Stimulated activated CD4-positive, alpha-beta T cell treated with anti-CD3 and anti-CD28 coated beads, Interleukin-15, amount 100 ng/mL, for 48 hours (primary cell): Measurements from ENCODE around the gene NDST3.
"Not testable (repeated sequence)": the region's sequence is repeated elsewhere in the genome, so short reads cannot be mapped to it uniquely, and the experiment has no call there.

Experiments used
- DNase-seq, 2 donors: peaks; one replicate each; pipeline ENCODE4 v3.0.0-alpha.2; 2020; ENCODE audit warnings: low read depth in 2 of 2

The NDST3 gene

DNA sequence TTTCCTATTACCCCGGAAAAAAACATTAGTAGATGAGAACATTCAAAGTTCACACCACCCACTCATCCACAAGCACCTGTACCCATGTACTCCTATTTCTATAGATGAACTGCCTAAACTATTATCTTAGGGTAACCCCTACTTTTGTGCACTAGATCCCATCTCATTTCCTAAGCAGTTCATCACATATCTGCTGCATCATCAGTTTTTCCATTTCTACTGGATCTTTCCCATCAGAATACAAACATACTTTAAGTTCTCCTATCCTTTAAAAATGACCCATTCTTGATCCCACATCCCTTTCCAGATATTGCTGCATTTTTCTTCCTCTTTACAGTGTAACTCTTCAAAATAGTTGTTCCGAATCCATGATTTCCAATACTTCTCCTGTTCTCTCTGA lies 237.5 kb downstream of the NDST3 start:
- no peak for DNase-seq

- no peak for DNase-seq
Observed at GRCh38 chr4:118273642-118274041, 239.4 kb downstream of the NDST3 start.

GRCh38 chr4:118276580-118276979 lies 242.3 kb downstream of the NDST3 start:
- DNase-seq, result no peak

- DNase-seq, result no peak
Observed at GRCh38 chr4:118277243-118277642, 243.0 kb downstream of the NDST3 start.

DNA sequence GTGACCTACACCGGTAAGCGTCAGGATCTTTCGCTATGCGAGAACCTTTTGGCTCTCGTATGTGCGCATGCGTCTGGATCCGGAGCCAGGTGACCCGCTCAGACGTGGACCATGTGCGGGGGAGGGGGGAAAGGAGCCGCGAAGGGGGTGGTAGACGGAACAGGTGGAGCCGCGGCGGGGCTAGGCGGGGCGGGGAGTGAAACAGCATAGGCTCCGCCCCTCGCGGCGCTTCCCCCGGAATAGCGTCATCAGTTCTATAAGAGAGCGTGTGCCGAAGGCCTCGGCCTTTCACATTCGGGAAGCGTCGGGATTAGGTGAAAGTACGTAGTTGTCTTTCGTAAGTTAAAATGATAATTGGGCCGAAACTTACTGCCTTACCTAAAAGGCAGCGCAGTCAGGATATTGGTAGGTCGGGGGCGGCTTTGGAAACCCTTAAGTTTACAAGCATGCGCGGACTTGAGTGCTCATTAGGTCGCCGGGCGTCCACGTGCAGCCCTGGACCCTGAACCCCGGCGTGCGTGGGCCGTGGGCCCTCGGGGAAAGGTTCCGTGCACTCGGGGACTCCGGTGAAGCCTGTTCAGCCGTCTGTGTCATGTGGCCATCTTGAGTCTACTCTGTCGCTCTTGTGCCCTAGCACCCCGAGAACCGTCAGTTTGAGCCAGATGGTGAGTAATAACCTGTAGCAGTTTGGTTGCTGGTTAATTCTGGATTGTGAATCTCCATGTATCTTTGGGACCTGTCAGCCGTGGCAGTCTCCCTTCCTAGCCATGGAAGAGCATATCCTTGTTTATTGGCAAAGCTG lies 244.4 kb downstream of the NDST3 start:
- DNase-seq, result peak; percentile 97 to 98

DNA sequence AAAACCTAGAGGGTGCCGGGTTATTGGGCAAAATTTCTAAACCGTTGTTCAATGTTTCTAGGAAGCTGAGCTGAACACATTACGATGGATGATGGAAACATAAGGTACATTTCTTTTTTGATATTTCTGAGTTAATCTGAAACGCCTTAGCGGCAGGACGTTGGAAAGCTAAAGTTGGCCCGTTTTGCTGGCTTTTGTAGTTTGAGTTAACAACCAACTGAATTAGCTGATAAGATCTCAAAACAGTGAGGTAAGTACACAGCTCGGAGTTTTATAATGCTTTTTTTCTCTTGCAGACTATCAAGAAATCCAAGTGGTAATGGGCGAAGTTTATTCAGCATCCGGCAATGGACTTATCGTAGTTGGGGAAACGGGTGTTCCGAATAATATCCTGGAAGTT lies 245.0 kb downstream of the NDST3 start:
- no peak for DNase-seq

DNA sequence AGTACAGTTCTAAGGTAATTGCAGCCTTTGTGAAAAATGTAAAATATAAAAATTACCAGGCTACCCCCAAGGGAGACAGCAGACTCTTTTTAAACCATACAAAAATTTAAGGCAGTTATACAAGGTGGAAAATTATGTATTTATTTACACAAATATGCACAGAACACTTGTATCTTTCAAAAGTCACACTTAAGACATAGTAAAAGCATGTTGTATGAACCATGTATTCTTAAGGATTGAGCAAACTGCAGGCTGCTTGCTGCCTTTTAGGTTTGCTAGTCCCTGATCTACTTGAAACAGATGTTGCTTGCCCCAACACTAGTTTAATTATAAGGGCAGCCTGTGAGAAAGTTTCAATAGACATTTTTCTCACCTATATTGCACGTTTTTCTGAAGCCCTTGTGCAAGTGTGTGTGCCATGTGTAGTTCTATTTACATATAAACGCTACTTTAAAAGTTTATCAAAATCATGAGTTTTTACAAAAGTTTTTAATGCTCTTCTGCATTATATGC lies 245.7 kb downstream of the NDST3 start:
- DNase-seq, result no peak

DNA sequence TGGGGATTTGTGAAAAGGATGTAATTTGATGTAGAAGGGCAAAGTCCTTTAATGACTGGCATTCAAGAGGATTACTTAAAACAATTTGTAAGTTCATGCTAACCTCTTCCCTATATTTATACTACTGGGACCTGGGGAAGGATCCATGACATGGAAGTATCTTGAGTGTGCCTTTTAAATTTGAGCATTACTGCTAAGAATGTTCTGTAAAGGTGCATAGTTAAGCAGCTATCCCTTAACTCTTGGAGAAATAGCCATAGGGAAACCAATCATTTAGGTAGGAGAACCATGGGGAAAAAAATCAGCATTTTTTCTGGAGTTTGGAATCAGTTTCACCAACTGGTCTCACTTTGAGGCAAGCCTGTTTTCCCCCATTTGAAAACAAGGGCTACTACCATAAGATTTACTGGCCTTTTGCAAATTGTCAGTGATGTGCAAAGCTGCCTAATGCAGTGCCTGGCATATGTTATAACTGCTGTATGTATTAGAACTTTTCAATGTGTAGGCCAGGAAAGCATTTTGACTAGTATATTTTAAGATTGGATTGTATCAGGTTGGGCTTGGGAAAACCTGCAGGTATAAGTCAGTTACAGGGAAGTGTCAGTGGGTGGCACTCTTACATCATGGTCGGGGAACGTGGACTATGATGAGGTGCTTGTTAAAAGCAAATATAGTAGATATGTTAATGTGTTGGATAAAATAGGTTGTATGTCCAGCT lies 246.4 kb downstream of the NDST3 start:
- no peak for DNase-seq

GRCh38 chr4:118281611-118282442 lies 247.5 kb downstream of the NDST3 start:
- DNase-seq, result no peak

GRCh38 chr4:118282692-118283091 lies 248.4 kb downstream of the NDST3 start:
- DNase-seq, result no peak

- DNase-seq, result no peak
Observed at GRCh38 chr4:118284169-118284568, 249.9 kb downstream of the NDST3 start.

DNA sequence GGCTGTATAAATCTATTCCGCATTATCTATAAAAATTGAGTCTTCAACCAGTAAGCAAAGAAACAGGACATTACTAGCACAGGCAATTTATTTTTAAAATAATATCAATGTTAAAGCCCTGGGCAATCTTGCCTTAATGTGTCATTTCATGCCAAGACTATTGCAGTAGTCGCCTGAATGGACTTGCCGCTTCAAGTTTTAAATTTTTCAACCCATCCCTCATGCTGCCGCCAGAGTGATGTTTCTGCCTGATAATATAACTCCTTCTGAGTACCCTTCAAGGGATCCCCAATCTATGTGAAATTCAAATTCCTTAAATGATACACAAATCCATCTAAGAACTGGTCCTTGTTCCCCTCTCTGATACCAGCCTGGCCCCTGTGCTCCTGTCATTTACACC lies 251.6 kb downstream of the NDST3 start:
- no peak for DNase-seq

DNA sequence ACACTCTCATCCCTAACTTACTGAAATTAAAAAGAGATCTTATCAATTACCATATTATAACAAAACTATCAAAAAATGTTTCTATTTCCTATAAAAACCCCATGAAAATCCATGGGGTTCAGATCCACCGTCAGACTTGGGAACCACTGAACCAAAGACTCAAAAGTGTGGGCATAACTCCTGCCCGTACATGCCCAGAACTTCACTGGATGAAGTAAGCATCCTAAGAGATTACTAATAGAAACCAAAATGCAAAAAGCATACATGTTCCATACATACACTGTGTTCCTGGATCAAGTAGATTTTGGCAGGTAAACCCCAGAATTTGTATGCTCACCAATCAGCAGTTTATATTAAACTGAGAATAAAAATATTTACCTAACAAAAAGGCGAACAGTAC lies 252.4 kb downstream of the NDST3 start:
- DNase-seq, result no peak

- no peak for DNase-seq
Observed at GRCh38 chr4:118287711-118288451, 253.6 kb downstream of the NDST3 start.

DNA sequence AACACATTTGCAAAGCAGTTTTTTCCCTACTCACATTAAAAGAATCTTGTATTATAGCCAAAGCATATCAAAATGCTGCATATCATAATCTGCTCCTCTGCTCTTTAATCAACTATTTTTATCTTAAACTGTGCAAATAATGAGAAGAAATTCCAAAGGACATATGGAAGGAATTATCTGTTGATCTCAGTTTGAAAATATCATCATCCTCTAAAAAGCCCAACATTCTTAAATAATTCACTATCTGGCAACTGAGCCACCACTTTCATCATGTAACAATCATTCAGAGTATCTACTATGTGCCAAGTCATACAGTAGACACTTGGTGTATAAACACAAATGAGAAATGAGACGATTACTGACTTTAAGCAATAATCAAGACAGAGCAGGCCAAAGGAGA lies 255.5 kb downstream of the NDST3 start:
- no peak for DNase-seq

DNA sequence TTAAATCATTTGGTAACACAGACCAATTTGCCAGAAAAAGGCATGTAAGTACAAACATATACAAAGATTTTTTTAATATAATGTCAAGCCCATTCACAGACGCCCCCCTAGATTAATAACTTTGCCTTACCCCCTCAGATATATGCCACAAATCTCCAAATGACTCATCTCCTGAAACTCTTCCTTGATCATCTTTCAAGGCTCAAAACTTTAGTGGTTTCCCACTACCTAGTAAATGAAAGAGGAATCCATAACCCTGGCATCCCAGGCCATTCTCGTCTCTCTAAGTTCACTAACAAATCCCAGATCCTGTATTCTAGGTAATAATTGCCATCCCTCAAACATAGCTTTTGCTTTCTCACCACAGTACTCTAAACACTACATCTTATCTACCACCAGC lies 256.7 kb downstream of the NDST3 start:
- no peak for DNase-seq

DNA sequence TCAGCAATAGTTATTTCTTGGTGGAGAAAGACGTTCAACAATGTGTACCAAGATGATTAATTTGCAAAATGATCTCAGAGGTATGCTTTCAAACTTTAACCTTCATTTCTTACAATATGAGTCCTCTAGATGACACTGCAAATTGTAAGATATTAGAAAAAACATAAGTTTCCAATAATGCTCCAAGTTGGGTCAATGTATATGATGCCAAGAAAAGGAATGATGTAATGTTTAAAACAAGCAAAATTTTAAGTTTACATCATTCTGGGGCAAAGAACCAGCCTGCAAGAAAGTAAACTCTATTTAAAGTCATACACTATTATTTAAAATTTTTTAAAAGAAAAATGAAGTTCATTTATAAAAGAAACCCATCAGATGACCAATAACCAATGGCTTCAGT lies 262.4 kb downstream of the NDST3 start:
- no peak for DNase-seq

DNA sequence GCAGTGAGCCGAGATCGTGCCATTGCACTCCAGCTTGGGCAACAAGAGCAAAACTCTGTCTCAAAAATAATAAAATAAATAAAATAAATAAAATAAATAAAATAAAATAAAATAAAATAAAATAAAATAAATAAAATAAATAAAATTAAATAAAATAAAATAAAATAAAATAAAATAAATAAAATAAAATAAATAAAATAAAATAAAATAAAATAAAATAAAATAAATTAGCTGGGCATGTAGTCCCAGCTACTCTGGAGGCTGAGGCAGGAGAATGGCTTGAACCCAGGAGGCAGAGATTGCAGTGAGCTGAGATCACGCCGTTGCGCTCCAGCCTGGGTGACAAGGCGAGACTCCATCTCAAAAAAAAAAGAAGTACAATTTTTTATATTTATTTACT lies 265.3 kb downstream of the NDST3 start:
- DNase-seq, result not testable (repeated sequence)

DNA sequence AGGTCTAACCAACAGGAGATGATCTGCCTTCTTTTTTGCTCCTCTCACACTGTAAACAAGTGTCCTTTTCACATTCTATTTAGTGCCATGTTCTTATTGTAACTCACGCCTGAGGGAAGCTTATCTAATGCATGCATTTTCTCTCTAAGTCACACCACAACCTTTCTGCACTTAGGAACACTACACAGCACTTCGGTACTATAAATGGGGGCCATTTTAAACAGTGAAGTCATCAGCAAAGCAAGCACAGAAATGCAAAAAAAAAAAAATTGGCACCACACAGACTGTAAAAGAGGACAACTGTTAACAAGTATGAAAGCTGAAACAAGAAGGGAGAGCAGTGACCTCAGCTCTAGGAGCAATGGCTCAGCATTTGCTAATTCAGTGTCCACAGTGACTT lies 273.4 kb downstream of the NDST3 start:
- no peak for DNase-seq
